ENCODE measurements around the gene MAF. TPM values are rescaled to one million over a fixed set of nuclear protein-coding genes. Genes with fewer than 3 reads are reported as not detected.

The MAF gene
- total RNA-seq, 4 donors from 2014 or later, result 10.9 to 46.7 (median 32.5) TPM

GRCh38 chr16:79621027-79621426 is 20.5 kb upstream of the MAF start:
- DNase-seq (no peak), ATAC-seq (no peak)
- Histone ChIP-seq H3K36me3 (no peaks in the 10 kb centered on the region), H3K4me3 (no peak overlapping the region), H3K9me3 (no peaks in the 10 kb centered on the region), H3K27ac (no peak overlapping the region), H3K4me1 (no peaks in the 10 kb centered on the region), H3K27me3 (peaks cover 0 to 1% (median 0%) of the 10 kb centered on the region in 3 donors)
- in situ Hi-C loops (cut with MboI; ENCODE audit: low sequenced_read_pairs in 4 of 4), result loop anchor here in 3 of 4 donors (25.0 kb wide), 3 partner anchors 684 to 1509 kb away; no protein-coding TSS in a partner anchor
- intact Hi-C loops (cut with DNase I; ENCODE audit: low total_unique reads), result no loop called here
- TF ChIP-seq POLR2A (IDR thresholded peaks at IDR 0.05) (no peak), CTCF (IDR thresholded peaks at IDR 0.05 in 4 of 5, conservative IDR thresholded peaks at IDR 0.05 in 1 of 5) (no peak)

GRCh38 chr16:79618692-79619050 is 18.1 kb upstream of the MAF start:
- Histone ChIP-seq H3K9me3 (no peaks in the 10 kb centered on the region), H3K4me3 (no peak overlapping the region), H3K4me1 (no peaks in the 10 kb centered on the region), H3K27me3 (no peaks in the 10 kb centered on the region), H3K27ac (no peak overlapping the region), H3K36me3 (no peaks in the 10 kb centered on the region)
- no peak for TF ChIP-seq POLR2A (IDR thresholded peaks at IDR 0.05)
- no peak for TF ChIP-seq CTCF (IDR thresholded peaks at IDR 0.05 in 4 of 5, conservative IDR thresholded peaks at IDR 0.05 in 1 of 5)
- DNase-seq, result no peak
- ATAC-seq, result no peak
- in situ Hi-C loops (cut with MboI; ENCODE audit: low sequenced_read_pairs in 4 of 4) (loop anchor here in 3 of 4 donors (25.0 kb wide), 3 partner anchors 681 to 1506 kb away; no protein-coding TSS in a partner anchor), intact Hi-C loops (cut with DNase I; ENCODE audit: low total_unique reads) (no loop called here)

- H3K9me3 ChIP-seq, result no peaks in the 10 kb centered on the region
- H3K27ac ChIP-seq, result no peak overlapping the region
- TF ChIP-seq CTCF (IDR thresholded peaks at IDR 0.05 in 4 of 5, conservative IDR thresholded peaks at IDR 0.05 in 1 of 5), result no peak
- TF ChIP-seq POLR2A (IDR thresholded peaks at IDR 0.05), result no peak
- no peak for DNase-seq
- intact Hi-C loops (cut with DNase I; ENCODE audit: low total_unique reads), result no loop called here
- in situ Hi-C loops (cut with MboI; ENCODE audit: low sequenced_read_pairs in 4 of 4), result loop anchor here in 3 of 4 donors (25.0 kb wide), 3 partner anchors 681 to 1506 kb away; no protein-coding TSS in a partner anchor
- no peaks in the 10 kb centered on the region for H3K36me3 ChIP-seq
- ATAC-seq, result no peak
- no peaks in the 10 kb centered on the region for H3K27me3 ChIP-seq
- no peak overlapping the region for H3K4me3 ChIP-seq
- no peaks in the 10 kb centered on the region for H3K4me1 ChIP-seq
These were observed 17.6 kb upstream of the MAF start for GRCh38 chr16:79618041-79618691.

- intact Hi-C loops (cut with DNase I; ENCODE audit: low total_unique reads) (no loop called here), in situ Hi-C loops (cut with MboI; ENCODE audit: low sequenced_read_pairs in 4 of 4) (loop anchor here in 3 of 4 donors (25.0 kb wide), 3 partner anchors 676 to 1501 kb away; no protein-coding TSS in a partner anchor)
- Histone ChIP-seq H3K4me3 (no peak overlapping the region), H3K27me3 (no peaks in the 10 kb centered on the region), H3K4me1 (peaks cover 4 to 7% of the 10 kb centered on the region in 2 donors), H3K27ac (no peak overlapping the region), H3K36me3 (no peaks in the 10 kb centered on the region), H3K9me3 (no peaks in the 10 kb centered on the region)
- DNase-seq, result no peak
- ATAC-seq, result no peak
- TF ChIP-seq CTCF (IDR thresholded peaks at IDR 0.05 in 4 of 5, conservative IDR thresholded peaks at IDR 0.05 in 1 of 5), result no peak
- no peak for TF ChIP-seq POLR2A (IDR thresholded peaks at IDR 0.05)
These were observed 12.5 kb upstream of the MAF start for GRCh38 chr16:79613009-79613408.
